ENCODE measurements around the gene EHD1.

- TF ChIP-seq CTCF (IDR thresholded peaks at IDR 0.05; ENCODE audit: low read depth, low read length, poor library complexity, severe bottlenecking) (no peak), EZH2phosphoT487 (IDR thresholded peaks at IDR 0.05; ENCODE audit: borderline replicate concordance, low read length) (no peak)
Measured at GRCh38 chr11:64834723-64835615, 43.5 kb downstream of the EHD1 start.
